Ovary (tissue), 1 donor: ENCODE results near the gene UGCG.

Experiments used
- EP300 ChIP-seq: sonication (generic); formaldehyde crosslinking; IDR thresholded peaks from one replicate; pipeline ENCODE4 v1.6.1; 2017; ENCODE audit warnings: antibody characterized with exemption
- POLR2A ChIP-seq: fragments of 450-650 bp; IDR thresholded peaks from one replicate; pipeline ENCODE4 v1.6.1; 2017; ENCODE audit warnings: antibody characterized with exemption, mild to moderate bottlenecking, moderate library complexity

- TF ChIP-seq EP300, result no peak
- no peak for TF ChIP-seq POLR2A
Observed at GRCh38 chr9:111878946-111879345, 17.7 kb upstream of the UGCG start.
